Neural cell (in vitro differentiated cells): Measurements from ENCODE around the gene CITED2. TPM values are rescaled to one million over a fixed set of nuclear protein-coding genes. Genes with fewer than 3 reads are reported as not detected.

Experiments
- H2AFZ ChIP-seq: fragments of 200-600, 300-800 bp; sonication (generic), shearing (Covaris generic); 2 replicates; pipeline ENCODE4 v1.6.0; 2014; ENCODE audit warnings: low read depth, mild to moderate bottlenecking, antibody characterized with exemption, low read length, moderate library complexity
- H3F3A ChIP-seq: fragments of 200-600 bp; shearing (Covaris generic); 2 replicates; pipeline ENCODE4 v1.6.1; 2016; ENCODE audit warnings: mild to moderate bottlenecking, moderate library complexity, mixed read lengths, antibody characterized with exemption, low read length; ENCODE audit not compliant: insufficient read depth, poor library complexity, severe bottlenecking
- H3K27ac ChIP-seq: fragments of 200-600, 300-800 bp; sonication (generic), shearing (Covaris generic); 2 replicates; pipeline ENCODE4 v1.5.1; 2014; ENCODE audit warnings: mild to moderate bottlenecking, low read length, moderate library complexity
- H3K27me3 ChIP-seq: fragments of 300-800, 200-600 bp; sonication (generic), shearing (Covaris generic); 2 replicates; pipeline ENCODE4 v1.6.0; 2014; ENCODE audit warnings: mild to moderate bottlenecking, low read depth, low read length, moderate library complexity; ENCODE audit not compliant: insufficient read depth
- H3K36me3 ChIP-seq: fragments of 300-800, 200-600 bp; sonication (generic), shearing (Covaris generic); 2 replicates; pipeline ENCODE4 v1.5.1; 2014; ENCODE audit warnings: mild to moderate bottlenecking, antibody characterized with exemption, low read length, moderate library complexity; ENCODE audit not compliant: insufficient read depth
- H3K4me2 ChIP-seq: fragments of 300-800, 200-600 bp; sonication (generic), shearing (Covaris generic); 2 replicates; pipeline ENCODE4 v1.6.0; 2014; ENCODE audit warnings: mild to moderate bottlenecking, low read length
- H3K4me3 ChIP-seq: fragments of 300-800, 200-600 bp; sonication (generic), shearing (Covaris generic); 2 replicates; pipeline ENCODE4 v1.5.1; 2014; ENCODE audit warnings: mild to moderate bottlenecking, low read length, moderate library complexity
- H3K79me2 ChIP-seq: fragments of 200-600 bp; shearing (Covaris generic); replicated peaks from 2 replicates; pipeline ENCODE4 v1.6.0; 2014; ENCODE audit warnings: mild to moderate bottlenecking, low read length, moderate library complexity; ENCODE audit not compliant: insufficient read depth
- H3K9ac ChIP-seq: fragments of 300-800, 200-600 bp; sonication (generic), shearing (Covaris generic); 2 replicates; pipeline ENCODE4 v1.6.1; 2016; ENCODE audit warnings: mild to moderate bottlenecking, low read length, mixed read lengths
- H3K9me2 ChIP-seq: fragments of 200-600 bp; shearing (Covaris generic); 2 replicates; pipeline ENCODE4 v1.6.1; 2016; ENCODE audit warnings: mild to moderate bottlenecking, low read length, mixed read lengths; ENCODE audit not compliant: insufficient read depth
- H3K9me3 ChIP-seq: fragments of 200-600, 300-800 bp; sonication (generic), shearing (Covaris generic); 2 replicates; pipeline ENCODE4 v1.6.1; 2016; ENCODE audit warnings: mild to moderate bottlenecking, mixed run types, low read length, moderate library complexity, mixed read lengths
- H4K20me1 ChIP-seq: fragments of 200-600 bp; shearing (Covaris generic); 2 replicates; pipeline ENCODE4 v1.6.1; 2016; ENCODE audit warnings: mild to moderate bottlenecking, mixed run types; ENCODE audit not compliant: insufficient read depth
- CTCF ChIP-seq: fragments of 450-650 bp; IDR thresholded peaks from 2 replicates; pipeline ENCODE4 v1.5.1; 2014; ENCODE audit warnings: antibody characterized with exemption, mild to moderate bottlenecking, moderate library complexity; ENCODE audit not compliant: poor library complexity, severe bottlenecking
- EP300 ChIP-seq: fragments of 450-650 bp; conservative IDR thresholded peaks from 2 replicates; pipeline ENCODE4 v1.6.1; 2014; ENCODE audit warnings: antibody characterized with exemption, mild to moderate bottlenecking, moderate library complexity; ENCODE audit not compliant: poor library complexity, severe bottlenecking
- EZH2 ChIP-seq: fragments of 200-600, 300-800 bp; shearing (Covaris generic), sonication (generic); IDR thresholded peaks from 2 replicates; pipeline ENCODE4 v1.6.1; 2014; ENCODE audit warnings: antibody characterized with exemption, low read length, borderline replicate concordance, mild to moderate bottlenecking; ENCODE audit not compliant: insufficient read depth, poor library complexity, severe bottlenecking
- MXI1 ChIP-seq: fragments of 450-650 bp; conservative IDR thresholded peaks from 2 replicates; pipeline ENCODE4 v1.6.1; 2014; ENCODE audit warnings: antibody characterized with exemption, mild to moderate bottlenecking; ENCODE audit not compliant: poor library complexity, severe bottlenecking
- POLR2AphosphoS5 ChIP-seq: IDR thresholded peaks from 2 replicates; pipeline ENCODE4 v1.6.1; 2012
- RAD21 ChIP-seq: fragments of 450-650 bp; conservative IDR thresholded peaks from 2 replicates; pipeline ENCODE4 v1.6.1; 2014; ENCODE audit warnings: antibody characterized with exemption, mild to moderate bottlenecking, moderate library complexity
- SMC3 ChIP-seq: fragments of 450-650 bp; conservative IDR thresholded peaks from 2 replicates; pipeline ENCODE4 v1.6.1; 2014; ENCODE audit warnings: antibody characterized with exemption, mild to moderate bottlenecking, moderate library complexity; ENCODE audit not compliant: poor library complexity
- TAF1 ChIP-seq: IDR thresholded peaks from 2 replicates; pipeline ENCODE4 v1.6.1; 2012; ENCODE audit warnings: low read depth
- polyA plus RNA-seq: library from polyadenylated mRNA; depleted of rRNA; stranded (reverse); fragments of >200 nt; gene quantifications from 2 replicates; pipeline ENCODE4 v1.2.3, GENCODE V29; 2014
- TF ChIP-seq, protein P1 (sequence below): IDR thresholded peaks from 2 replicates; pipeline ENCODE4 v1.6.1; 2012; ENCODE audit warnings: borderline replicate concordance

Gene CITED2
- polyA plus RNA-seq, 1 donor from 2014 or later, result 38.1 TPM

- H3K9me3 ChIP-seq, result no peaks in the 10 kb centered on the region
- H3K9ac ChIP-seq, result no peak overlapping the region
- H3K27ac ChIP-seq, result no peak overlapping the region
- no peaks in the 10 kb centered on the region for H3K9me2 ChIP-seq
- no peaks in the 10 kb centered on the region for H3K36me3 ChIP-seq
- no peaks in the 10 kb centered on the region for H3K27me3 ChIP-seq
- TF ChIP-seq EZH2, result no peak
- H2AFZ ChIP-seq, result no peak overlapping the region
- H3K79me2 ChIP-seq, result no peaks in the 10 kb centered on the region
- H4K20me1 ChIP-seq, result no peaks in the 10 kb centered on the region
- no peak overlapping the region for H3K4me2 ChIP-seq
- H3K4me3 ChIP-seq, result no peak overlapping the region
- no peaks in the 10 kb centered on the region for H3F3A ChIP-seq
Measured at GRCh38 chr6:139390447-139390846, 16.0 kb upstream of the CITED2 start.

GRCh38 chr6:139388384-139388783, 13.9 kb upstream of the CITED2 start:
- Histone ChIP-seq H3K27me3 (no peaks in the 10 kb centered on the region), H3K9me2 (no peaks in the 10 kb centered on the region), H3K9me3 (no peaks in the 10 kb centered on the region), H3K27ac (no peak overlapping the region), H3K79me2 (no peaks in the 10 kb centered on the region), H3K4me2 (no peak overlapping the region), H4K20me1 (no peaks in the 10 kb centered on the region), H2AFZ (no peak overlapping the region), H3K4me3 (no peak overlapping the region), H3K9ac (no peak overlapping the region), H3K36me3 (no peaks in the 10 kb centered on the region), H3F3A (no peaks in the 10 kb centered on the region)
- TF ChIP-seq POLR2AphosphoS5, result no peak
- TF ChIP-seq RAD21, result no peak
- TF ChIP-seq CTCF, result no peak
- TF ChIP-seq EP300, result no peak
- TF ChIP-seq MXI1, result no peak
- no peak for TF ChIP-seq SMC3
- no peak for TF ChIP-seq EZH2
- TF ChIP-seq, protein P1, sequence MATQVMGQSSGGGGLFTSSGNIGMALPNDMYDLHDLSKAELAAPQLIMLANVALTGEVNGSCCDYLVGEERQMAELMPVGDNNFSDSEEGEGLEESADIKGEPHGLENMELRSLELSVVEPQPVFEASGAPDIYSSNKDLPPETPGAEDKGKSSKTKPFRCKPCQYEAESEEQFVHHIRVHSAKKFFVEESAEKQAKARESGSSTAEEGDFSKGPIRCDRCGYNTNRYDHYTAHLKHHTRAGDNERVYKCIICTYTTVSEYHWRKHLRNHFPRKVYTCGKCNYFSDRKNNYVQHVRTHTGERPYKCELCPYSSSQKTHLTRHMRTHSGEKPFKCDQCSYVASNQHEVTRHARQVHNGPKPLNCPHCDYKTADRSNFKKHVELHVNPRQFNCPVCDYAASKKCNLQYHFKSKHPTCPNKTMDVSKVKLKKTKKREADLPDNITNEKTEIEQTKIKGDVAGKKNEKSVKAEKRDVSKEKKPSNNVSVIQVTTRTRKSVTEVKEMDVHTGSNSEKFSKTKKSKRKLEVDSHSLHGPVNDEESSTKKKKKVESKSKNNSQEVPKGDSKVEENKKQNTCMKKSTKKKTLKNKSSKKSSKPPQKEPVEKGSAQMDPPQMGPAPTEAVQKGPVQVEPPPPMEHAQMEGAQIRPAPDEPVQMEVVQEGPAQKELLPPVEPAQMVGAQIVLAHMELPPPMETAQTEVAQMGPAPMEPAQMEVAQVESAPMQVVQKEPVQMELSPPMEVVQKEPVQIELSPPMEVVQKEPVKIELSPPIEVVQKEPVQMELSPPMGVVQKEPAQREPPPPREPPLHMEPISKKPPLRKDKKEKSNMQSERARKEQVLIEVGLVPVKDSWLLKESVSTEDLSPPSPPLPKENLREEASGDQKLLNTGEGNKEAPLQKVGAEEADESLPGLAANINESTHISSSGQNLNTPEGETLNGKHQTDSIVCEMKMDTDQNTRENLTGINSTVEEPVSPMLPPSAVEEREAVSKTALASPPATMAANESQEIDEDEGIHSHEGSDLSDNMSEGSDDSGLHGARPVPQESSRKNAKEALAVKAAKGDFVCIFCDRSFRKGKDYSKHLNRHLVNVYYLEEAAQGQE, result no peak
- TF ChIP-seq TAF1, result no peak

- no peaks in the 10 kb centered on the region for H3K9me3 ChIP-seq
- no peak overlapping the region for H3K4me2 ChIP-seq
- H3K4me3 ChIP-seq, result no peak overlapping the region
- H3K27me3 ChIP-seq, result no peaks in the 10 kb centered on the region
- TF ChIP-seq CTCF (no peak), MXI1 (no peak), EZH2 (no peak), RAD21 (no peak), EP300 (no peak), TAF1 (no peak), POLR2AphosphoS5 (no peak), SMC3 (no peak)
- TF ChIP-seq, protein P1, result no peak
- H3K9ac ChIP-seq, result no peak overlapping the region
- H2AFZ ChIP-seq, result no peak overlapping the region
- no peaks in the 10 kb centered on the region for H4K20me1 ChIP-seq
- no peaks in the 10 kb centered on the region for H3K79me2 ChIP-seq
- H3F3A ChIP-seq, result no peaks in the 10 kb centered on the region
- H3K27ac ChIP-seq, result no peak overlapping the region
- H3K9me2 ChIP-seq, result no peaks in the 10 kb centered on the region
- H3K36me3 ChIP-seq, result no peaks in the 10 kb centered on the region
Measured at GRCh38 chr6:139386404-139386803, 12.0 kb upstream of the CITED2 start.
